Tibial nerve (tissue), 4 donors: ENCODE results near the gene RWDD1.

Experiments
- CTCF ChIP-seq, 5 experiments: fragments of 200-600 bp in 3 of 5; fragments of 450-650 bp in 2 of 5; sonication (generic) in 3 of 5; IDR thresholded peaks; one replicate each; pipeline ENCODE4 v1.5.1; 2016 to 2019; ENCODE audit warnings: antibody characterized with exemption in 5 of 5, mild to moderate bottlenecking in 3 of 5, moderate library complexity in 2 of 5
- EP300 ChIP-seq, 2 donors: sonication (generic); formaldehyde crosslinking; IDR thresholded peaks; one replicate each; pipeline ENCODE4 v1.6.1; 2017; ENCODE audit warnings: antibody characterized with exemption in 2 of 2, mild to moderate bottlenecking in 1 of 2

GRCh38 chr6:116586276-116586675 lies 15.0 kb downstream of the RWDD1 start:
- TF ChIP-seq CTCF (IDR thresholded peaks at IDR 0.05) = no peak
- TF ChIP-seq EP300 (IDR thresholded peaks at IDR 0.05) = no peak
